ENCODE data around the gene CERS5. TPM values are rescaled to one million over a fixed set of nuclear protein-coding genes. Genes with fewer than 3 reads are reported as not detected.

Gene CERS5
- total RNA-seq, 1 experiment from 2014 or later, result 62.6 TPM

DNA sequence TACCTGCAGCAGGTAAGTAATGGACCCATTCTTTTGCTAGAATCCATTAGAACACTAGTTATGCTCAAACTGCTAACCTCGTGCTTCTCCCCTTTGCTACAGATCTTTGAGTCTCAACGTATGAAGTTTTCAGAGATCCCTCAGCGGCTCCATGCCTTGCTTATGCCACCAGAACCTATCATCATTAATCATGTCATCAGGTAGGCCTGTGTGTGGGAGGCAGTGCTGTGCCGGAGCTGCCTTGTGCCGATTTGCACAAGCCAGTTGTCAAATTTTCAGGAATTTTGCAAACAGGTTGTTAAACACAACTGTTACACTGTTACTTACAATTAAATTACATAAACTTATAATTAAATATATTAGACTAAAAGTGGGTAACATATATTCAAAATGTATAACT is 76.8 kb downstream of the CERS5 start:
- Mint-ChIP-seq H3K9me3 (ENCODE audit: unreplicated experiment) (no peaks in the 10 kb centered on the region), H3K27ac (ENCODE audit: unreplicated experiment) (no peak overlapping the region), H3K36me3 (ENCODE audit: insufficient read depth, unreplicated experiment) (peaks cover 89% of the 10 kb centered on the region), H3K27me3 (ENCODE audit: insufficient read depth, unreplicated experiment) (no peaks in the 10 kb centered on the region), H3K4me1 (ENCODE audit: low read depth, unreplicated experiment) (peaks cover 11% of the 10 kb centered on the region), H3K4me3 (ENCODE audit: unreplicated experiment) (no peak overlapping the region)
- peaks cover 20% of the 10 kb centered on the region for H3K36me3 ChIP-seq (ENCODE audit: control insufficient read depth, insufficient read depth, low read length)
- CTCF ChIA-PET, result interaction anchor here (0.6 to 1.5 kb wide), 2 partner anchors 22 to 1148 kb away, joined by 3 to 5 read pairs; partner anchors contain the start of genes COX14 and DAZAP2
- no peaks in the 10 kb centered on the region for H3K9me3 ChIP-seq
- H3K4me1 ChIP-seq, result peaks cover 4% of the 10 kb centered on the region; the same call in 1 of the 2 replicates
- DNase-seq, result no peak
- H3K27me3 ChIP-seq (replicated peaks; ENCODE audit: control insufficient read depth, insufficient read depth, low read length), result no peaks in the 10 kb centered on the region
- no peak overlapping the region for H3K4me3 ChIP-seq (ENCODE audit: low read depth, low read length)
- TF ChIP-seq, protein P1, sequence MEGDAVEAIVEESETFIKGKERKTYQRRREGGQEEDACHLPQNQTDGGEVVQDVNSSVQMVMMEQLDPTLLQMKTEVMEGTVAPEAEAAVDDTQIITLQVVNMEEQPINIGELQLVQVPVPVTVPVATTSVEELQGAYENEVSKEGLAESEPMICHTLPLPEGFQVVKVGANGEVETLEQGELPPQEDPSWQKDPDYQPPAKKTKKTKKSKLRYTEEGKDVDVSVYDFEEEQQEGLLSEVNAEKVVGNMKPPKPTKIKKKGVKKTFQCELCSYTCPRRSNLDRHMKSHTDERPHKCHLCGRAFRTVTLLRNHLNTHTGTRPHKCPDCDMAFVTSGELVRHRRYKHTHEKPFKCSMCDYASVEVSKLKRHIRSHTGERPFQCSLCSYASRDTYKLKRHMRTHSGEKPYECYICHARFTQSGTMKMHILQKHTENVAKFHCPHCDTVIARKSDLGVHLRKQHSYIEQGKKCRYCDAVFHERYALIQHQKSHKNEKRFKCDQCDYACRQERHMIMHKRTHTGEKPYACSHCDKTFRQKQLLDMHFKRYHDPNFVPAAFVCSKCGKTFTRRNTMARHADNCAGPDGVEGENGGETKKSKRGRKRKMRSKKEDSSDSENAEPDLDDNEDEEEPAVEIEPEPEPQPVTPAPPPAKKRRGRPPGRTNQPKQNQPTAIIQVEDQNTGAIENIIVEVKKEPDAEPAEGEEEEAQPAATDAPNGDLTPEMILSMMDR (IDR thresholded peaks at IDR 0.05; ENCODE audit: insufficient read depth in 1 of 2, low read depth in 1 of 2, low read length in 1 of 2, severe bottlenecking in 1 of 2, unreplicated experiment in 1 of 2), result no peak
- no TSS peak for BruUV-seq (replicated peaks)
- POLR2A ChIA-PET, result no interaction called here
- intact Hi-C loops (cut with micrococcal nuclease; ENCODE audit: unreplicated experiment), result no loop called here

DNA sequence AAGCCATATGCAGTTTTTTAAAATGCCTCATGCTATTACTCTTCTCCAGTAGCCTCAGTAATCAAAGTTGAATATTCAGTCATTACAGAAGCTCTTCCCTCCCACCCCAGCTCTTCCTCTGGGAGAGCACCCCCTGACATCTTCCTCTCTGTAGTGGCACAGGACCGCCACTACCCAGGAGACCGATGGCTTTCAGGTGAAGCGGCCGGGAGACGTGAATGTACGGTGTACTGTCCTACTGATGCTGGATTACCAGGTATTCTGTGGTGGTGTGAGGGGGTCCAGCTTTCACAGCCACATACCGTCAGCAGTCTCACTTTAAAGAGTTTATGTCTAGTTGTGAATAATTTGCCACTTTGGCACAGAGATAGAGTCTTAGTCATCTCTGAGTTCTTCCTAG is 77.4 kb downstream of the CERS5 start:
- BruUV-seq (replicated peaks), result no TSS peak
- no peak overlapping the region for H3K4me3 ChIP-seq (ENCODE audit: low read depth, low read length)
- DNase-seq, result no peak
- CTCF ChIA-PET, result interaction anchor here (0.6 to 1.5 kb wide), 3 partner anchors 13 to 1149 kb away, joined by 3 to 5 read pairs (median 3); partner anchors contain the start of genes COX14 and DAZAP2
- TF ChIP-seq, protein P1 (IDR thresholded peaks at IDR 0.05; ENCODE audit: insufficient read depth in 1 of 2, low read depth in 1 of 2, low read length in 1 of 2, severe bottlenecking in 1 of 2, unreplicated experiment in 1 of 2), result no peak
- Mint-ChIP-seq H3K27me3 (ENCODE audit: insufficient read depth, unreplicated experiment) (no peaks in the 10 kb centered on the region), H3K4me3 (ENCODE audit: unreplicated experiment) (no peak overlapping the region), H3K4me1 (ENCODE audit: low read depth, unreplicated experiment) (peaks cover 11% of the 10 kb centered on the region), H3K36me3 (ENCODE audit: insufficient read depth, unreplicated experiment) (peaks cover 89% of the 10 kb centered on the region), H3K27ac (ENCODE audit: unreplicated experiment) (no peak overlapping the region), H3K9me3 (ENCODE audit: unreplicated experiment) (no peaks in the 10 kb centered on the region)
- no peaks in the 10 kb centered on the region for H3K9me3 ChIP-seq
- intact Hi-C loops (cut with micrococcal nuclease; ENCODE audit: unreplicated experiment), result no loop called here
- peaks cover 4% of the 10 kb centered on the region; the same call in 1 of the 2 replicates for H3K4me1 ChIP-seq
- H3K36me3 ChIP-seq (ENCODE audit: control insufficient read depth, insufficient read depth, low read length), result peaks cover 20% of the 10 kb centered on the region
- no peaks in the 10 kb centered on the region for H3K27me3 ChIP-seq (replicated peaks; ENCODE audit: control insufficient read depth, insufficient read depth, low read length)
- POLR2A ChIA-PET, result interaction anchor here (1.0 kb wide), 1 partner anchor 22 kb away, joined by 3 read pairs; the partner anchor contains the start of gene COX14

DNA sequence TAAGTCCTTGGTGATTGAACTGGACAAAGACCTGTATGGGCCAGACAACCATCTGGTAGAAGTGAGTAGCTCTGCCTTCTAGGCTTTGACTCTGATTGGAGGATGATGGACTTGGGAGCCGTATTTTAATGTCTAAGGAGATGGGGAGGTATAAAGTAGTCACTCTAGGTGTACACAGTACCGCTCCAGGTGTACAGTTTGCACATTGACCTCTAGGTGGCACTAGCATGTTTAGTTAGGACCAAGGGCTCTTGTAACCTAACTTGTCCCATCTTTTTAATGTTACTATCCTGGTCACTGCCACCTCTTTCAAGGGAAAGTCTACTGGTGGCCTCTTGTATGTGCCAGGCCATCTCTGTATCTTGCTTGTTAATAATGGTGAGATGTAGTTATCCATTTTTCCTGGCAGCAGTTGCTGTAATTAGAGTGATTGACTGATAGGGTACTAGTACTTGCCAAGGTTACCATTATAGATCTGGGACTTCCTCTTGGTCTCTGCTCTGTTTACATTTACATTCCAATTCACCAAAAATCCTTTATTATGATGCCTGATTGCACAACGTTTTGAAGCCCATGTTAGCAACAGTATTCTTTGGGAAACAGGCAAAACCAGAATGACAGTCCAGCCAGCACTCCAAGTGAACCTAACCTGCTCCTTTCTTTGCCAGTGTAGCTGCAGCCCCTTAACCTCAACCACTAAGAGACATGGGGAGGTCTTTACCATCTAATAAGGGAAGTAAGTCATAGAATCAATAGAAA is 78.4 kb downstream of the CERS5 start:
- Histone ChIP-seq H3K9me3 (no peaks in the 10 kb centered on the region), H3K4me1 (peaks cover 13% of the 10 kb centered on the region), H3K4me3 (ENCODE audit: low read depth, low read length) (no peak overlapping the region), H3K36me3 (ENCODE audit: control insufficient read depth, insufficient read depth, low read length) (peaks cover 18% of the 10 kb centered on the region), H3K27me3 (replicated peaks; ENCODE audit: control insufficient read depth, insufficient read depth, low read length) (no peaks in the 10 kb centered on the region)
- intact Hi-C loops (cut with micrococcal nuclease; ENCODE audit: unreplicated experiment), result loop anchor here (1.0 kb wide), 1 partner anchor 87 kb away; no protein-coding TSS in a partner anchor
- no peaks in the 10 kb centered on the region for H3K9me3 Mint-ChIP-seq (ENCODE audit: unreplicated experiment)
- no peak overlapping the region for H3K27ac Mint-ChIP-seq (ENCODE audit: unreplicated experiment)
- no peak overlapping the region for H3K4me3 Mint-ChIP-seq (ENCODE audit: unreplicated experiment)
- H3K4me1 Mint-ChIP-seq (ENCODE audit: low read depth, unreplicated experiment), result peaks cover 12% of the 10 kb centered on the region
- ChIA-PET POLR2A (interaction anchor here (1.0 to 1.3 kb wide), 2 partner anchors 21 to 23 kb away, joined by 3 read pairs; partner anchors contain the start of gene COX14), CTCF (interaction anchor here (0.7 to 2.1 kb wide), 5 partner anchors 13 to 23 kb away, joined by 3 to 13 read pairs (median 3); partner anchors contain the start of gene COX14)
- TF ChIP-seq, protein P1 (IDR thresholded peaks at IDR 0.05; ENCODE audit: insufficient read depth in 1 of 2, low read depth in 1 of 2, low read length in 1 of 2, severe bottlenecking in 1 of 2, unreplicated experiment in 1 of 2), result peak; percentile 81 to 87
- peak; percentile 77 to 82 for DNase-seq
- no peaks in the 10 kb centered on the region for H3K27me3 Mint-ChIP-seq (ENCODE audit: insufficient read depth, unreplicated experiment)
- no TSS peak for BruUV-seq (replicated peaks)
- peaks cover 80% of the 10 kb centered on the region for H3K36me3 Mint-ChIP-seq (ENCODE audit: insufficient read depth, unreplicated experiment)

All from Caco-2 (cell line).